GM19035 (cell line): ENCODE results near the gene ZNF892.
A peak's percentile ranks its signal among the peaks of the same experiment; 100 is the strongest.
"Not testable (repeated sequence)": the region's sequence is repeated elsewhere in the genome, so short reads cannot be mapped to it uniquely, and the experiment has no call there.

ENCODE experiments used
- ATAC-seq: cut with Tn5 transposase; IDR thresholded peaks from one replicate; pipeline ENCODE4 v1.9.1; 2021; ENCODE audit not compliant: unreplicated experiment

Gene ZNF892

GRCh38 chr2:95207111-95207961, at the start of gene ZNF892:
Gene ZNF892 (plus strand): TSS chr2:95207521. CDS start chr2:95207816, 295 bp downstream.
- ATAC-seq: peak; percentile 96

GRCh38 chr2:95158441-95158840, 48.9 kb upstream of the ZNF892 start:
- no peak for ATAC-seq

- peak; percentile 47 for ATAC-seq
Measured at GRCh38 chr2:95158891-95159619, 48.3 kb upstream of the ZNF892 start.

- peak; percentile 89 for ATAC-seq
Measured at GRCh38 chr2:95159690-95160449, 47.5 kb upstream of the ZNF892 start, which contains the start of gene ZNF514. Gene ZNF514 (minus strand): TSS chr2:95159848. CDS start chr2:95153253, 6,595 bp downstream.

- ATAC-seq: peak; percentile 18
Measured at GRCh38 chr2:95165030-95165370, 42.3 kb upstream of the ZNF892 start.

GRCh38 chr2:95165371-95166064, 41.8 kb upstream of the ZNF892 start, which contains the start of gene ZNF2:
Gene ZNF2 (plus strand): TSS chr2:95165809. CDS start chr2:95176227, 10,418 bp downstream.
- ATAC-seq: peak; percentile 96

- ATAC-seq: peak; percentile 4
Measured at GRCh38 chr2:95166065-95166763, 41.1 kb upstream of the ZNF892 start.

- ATAC-seq: no peak
Measured at GRCh38 chr2:95171902-95172301, 35.4 kb upstream of the ZNF892 start.

GRCh38 chr2:95174031-95174542, 33.2 kb upstream of the ZNF892 start:
- no peak for ATAC-seq

GRCh38 chr2:95179451-95179850, 27.9 kb upstream of the ZNF892 start:
- ATAC-seq: no peak

GRCh38 chr2:95181774-95182173, 25.5 kb upstream of the ZNF892 start:
- no peak for ATAC-seq

- ATAC-seq: no peak
Measured at GRCh38 chr2:95185197-95185596, 22.1 kb upstream of the ZNF892 start.

GRCh38 chr2:95185973-95186372, 21.3 kb upstream of the ZNF892 start:
- ATAC-seq: no peak

GRCh38 chr2:95192956-95193355, 14.4 kb upstream of the ZNF892 start:
- ATAC-seq: not testable (repeated sequence)

GRCh38 chr2:95203911-95204310, 3.4 kb upstream of the ZNF892 start:
- no peak for ATAC-seq

- no peak for ATAC-seq
Measured at GRCh38 chr2:95204396-95204795, 2.9 kb upstream of the ZNF892 start.

- ATAC-seq: no peak
Measured at GRCh38 chr2:95206096-95206495, 1.2 kb upstream of the ZNF892 start.

- no peak for ATAC-seq
Measured at GRCh38 chr2:95208106-95208505, 785 bp downstream of the ZNF892 start.

- no peak for ATAC-seq
Measured at GRCh38 chr2:95215018-95215612, 7.8 kb downstream of the ZNF892 start.
